ENCODE data around the gene TBC1D22B.

- TF ChIP-seq CTCF (IDR thresholded peaks at IDR 0.05) (no peak), POLR2A (IDR thresholded peaks at IDR 0.05) (no peak)
Observed at GRCh38 chr6:37315157-37315515, 57.6 kb downstream of the TBC1D22B start.
